HG03521 (cell line): Measurements from ENCODE around the gene PNCK.
"Not testable (repeated sequence)": the region's sequence is repeated elsewhere in the genome, so short reads cannot be mapped to it uniquely, and the experiment has no call there.

Source experiments
- ATAC-seq: cut with Tn5 transposase; IDR thresholded peaks from one replicate; pipeline ENCODE4 v1.9.1; 2021; ENCODE audit warnings: mild to moderate bottlenecking, moderate library complexity; ENCODE audit not compliant: unreplicated experiment

The PNCK gene

DNA sequence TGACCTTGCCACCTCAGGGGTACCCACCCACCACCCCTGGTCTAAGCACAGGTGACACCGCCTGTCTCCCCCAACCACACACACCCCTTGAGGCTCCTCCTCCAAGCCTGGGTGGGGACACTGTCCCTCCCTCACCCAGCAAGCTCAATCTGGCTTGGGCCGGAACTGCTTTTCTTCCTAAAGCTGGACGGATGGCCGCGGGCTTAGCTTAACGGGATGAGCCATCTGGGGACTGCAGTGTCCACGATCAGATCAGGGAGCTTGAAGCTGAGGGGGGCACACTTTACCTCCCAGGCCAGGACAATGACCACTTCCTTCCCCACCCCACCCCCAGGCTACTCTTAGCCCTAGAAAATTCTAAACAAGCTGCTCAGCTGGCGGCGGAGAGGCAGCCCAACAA, 13.1 kb upstream of the PNCK start:
- ATAC-seq: no peak

DNA sequence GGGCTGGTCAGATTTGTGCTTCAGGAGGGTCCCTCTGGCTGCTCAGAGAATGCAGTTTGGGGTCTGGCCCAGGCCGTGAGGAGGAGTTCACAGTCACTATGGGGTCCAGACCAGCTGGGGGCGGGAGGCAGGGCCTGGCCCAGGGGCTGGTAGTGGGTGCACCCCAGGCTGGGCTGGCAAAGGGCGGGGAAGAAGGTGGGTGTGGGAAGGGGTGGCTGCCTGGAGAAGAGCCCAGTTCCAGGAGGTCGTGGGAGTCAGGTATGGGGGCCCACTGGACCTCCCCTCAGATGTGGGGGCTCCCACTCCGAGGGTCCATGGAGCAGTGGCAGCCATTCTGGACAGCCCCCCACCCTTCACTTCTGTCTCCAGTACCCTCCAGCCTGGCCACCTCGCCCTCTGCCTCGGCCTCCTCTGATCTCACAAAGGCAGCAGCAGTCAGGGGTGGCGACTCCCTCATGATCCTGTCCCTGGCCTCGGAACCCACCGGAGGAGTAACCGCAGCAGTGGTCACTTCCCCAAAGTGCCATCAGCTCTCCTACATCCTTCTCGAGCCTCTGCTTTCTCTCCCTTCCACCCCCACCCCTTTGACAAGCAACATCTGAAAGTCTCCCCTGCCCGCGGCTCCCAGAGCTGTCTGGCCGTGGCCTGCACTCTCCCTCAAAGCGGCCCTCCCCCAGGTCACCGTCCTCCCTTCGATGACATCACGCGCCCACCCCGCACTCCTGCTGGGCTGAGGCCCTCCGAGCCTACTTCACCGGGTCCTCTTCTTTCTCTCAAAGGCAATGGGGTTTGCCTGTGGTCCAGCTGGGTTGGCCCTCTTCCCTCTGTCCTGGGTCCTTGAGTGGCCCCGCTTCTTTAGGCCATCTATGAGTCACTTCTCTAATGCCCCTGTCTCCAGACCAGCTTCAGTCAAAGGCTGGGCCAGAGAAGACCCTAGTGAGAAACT, 12.4 kb upstream of the PNCK start:
- no peak for ATAC-seq

DNA sequence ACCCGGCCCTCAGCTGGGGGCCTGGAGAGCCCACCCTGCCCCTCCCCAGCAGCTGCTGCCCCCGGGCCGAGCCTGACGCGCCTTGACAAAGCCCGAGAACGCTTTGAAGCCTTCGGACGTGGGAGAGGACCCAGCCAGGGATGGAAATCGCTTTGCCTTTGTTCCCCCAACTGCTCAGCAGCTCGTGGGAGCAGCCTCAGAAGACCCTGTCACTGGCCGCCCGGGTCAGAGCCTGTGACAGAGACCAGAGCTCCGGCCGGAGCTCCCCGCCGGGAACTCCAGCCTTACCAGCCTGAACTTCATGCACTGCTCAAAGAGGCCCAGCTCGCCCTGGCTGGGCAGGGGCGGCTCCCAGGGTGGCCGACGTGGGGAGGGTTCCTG, 11.5 kb upstream of the PNCK start:
- ATAC-seq: no peak

DNA sequence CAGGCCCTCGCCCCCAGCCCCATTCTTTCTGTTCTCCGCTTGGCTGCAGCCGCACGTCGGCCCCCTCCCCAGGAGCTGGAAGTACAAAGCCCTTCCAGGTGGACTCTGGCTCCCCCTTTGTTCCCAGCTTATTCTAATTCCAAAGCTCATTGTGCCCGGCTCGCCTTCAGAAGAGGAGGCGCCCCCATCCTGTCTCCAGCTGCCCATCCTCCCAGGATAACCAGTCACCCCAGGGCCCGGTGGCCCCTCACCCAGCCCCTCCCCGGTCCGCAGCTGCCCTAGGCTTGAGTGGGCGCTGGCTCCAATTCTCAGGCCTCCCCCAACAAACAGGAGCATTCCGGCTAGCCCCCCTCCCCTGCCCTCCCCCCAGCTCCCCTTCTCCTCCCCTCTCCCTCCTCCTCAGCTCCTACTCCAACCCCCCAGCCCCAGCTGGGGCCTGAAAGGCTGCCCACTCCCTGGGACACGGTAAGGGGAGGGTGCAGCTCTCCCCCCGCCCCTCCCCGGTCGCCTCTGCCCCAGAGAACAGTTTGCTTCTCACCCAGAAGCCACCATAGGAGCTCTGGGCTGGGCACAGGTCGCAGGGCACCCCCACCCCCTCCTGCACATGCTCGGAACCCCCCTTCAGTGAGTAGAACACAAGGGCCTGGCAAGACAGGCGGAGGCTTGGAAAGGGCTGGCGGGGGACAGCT, 11.0 kb upstream of the PNCK start:
- ATAC-seq: no peak

DNA sequence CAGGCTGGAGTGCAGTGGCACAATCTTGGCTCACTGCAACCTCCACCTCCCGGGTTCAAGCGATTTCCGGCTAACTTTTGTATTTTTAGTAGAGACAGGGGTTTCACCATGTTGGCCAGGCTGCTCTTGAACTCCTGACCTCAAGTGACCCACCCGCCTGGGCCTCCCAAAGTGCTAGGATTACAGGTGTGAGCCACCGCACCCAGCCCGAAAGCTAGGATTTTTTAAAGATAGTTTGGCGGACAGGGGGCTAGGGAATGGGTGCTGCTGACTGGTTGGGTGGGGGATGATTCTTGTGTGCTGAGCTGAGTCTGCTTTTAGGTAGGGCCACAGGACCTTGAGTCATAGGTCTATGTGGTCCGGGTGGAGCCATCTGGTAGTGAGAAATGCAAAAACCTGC, 9.9 kb upstream of the PNCK start:
- ATAC-seq: not testable (repeated sequence)

DNA sequence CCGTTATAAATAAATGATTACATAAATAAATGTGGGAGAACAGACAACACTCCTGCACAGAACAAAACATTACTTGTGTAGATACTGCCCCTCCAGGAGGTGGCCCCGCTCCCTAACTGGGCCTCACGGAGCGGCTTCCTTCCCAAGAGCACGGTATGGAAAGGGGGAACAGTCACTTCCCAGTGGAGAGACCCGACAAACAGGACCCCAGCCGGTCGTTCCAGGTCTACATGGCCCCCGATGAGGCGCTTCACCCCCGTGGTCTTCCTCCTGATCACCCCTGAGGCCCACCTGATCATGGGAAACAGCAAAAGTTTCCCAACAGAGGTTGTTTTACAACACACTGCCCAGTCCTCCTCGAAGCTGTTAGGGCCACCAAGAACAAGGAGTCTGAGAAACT, 7.6 kb upstream of the PNCK start:
- no peak for ATAC-seq

DNA sequence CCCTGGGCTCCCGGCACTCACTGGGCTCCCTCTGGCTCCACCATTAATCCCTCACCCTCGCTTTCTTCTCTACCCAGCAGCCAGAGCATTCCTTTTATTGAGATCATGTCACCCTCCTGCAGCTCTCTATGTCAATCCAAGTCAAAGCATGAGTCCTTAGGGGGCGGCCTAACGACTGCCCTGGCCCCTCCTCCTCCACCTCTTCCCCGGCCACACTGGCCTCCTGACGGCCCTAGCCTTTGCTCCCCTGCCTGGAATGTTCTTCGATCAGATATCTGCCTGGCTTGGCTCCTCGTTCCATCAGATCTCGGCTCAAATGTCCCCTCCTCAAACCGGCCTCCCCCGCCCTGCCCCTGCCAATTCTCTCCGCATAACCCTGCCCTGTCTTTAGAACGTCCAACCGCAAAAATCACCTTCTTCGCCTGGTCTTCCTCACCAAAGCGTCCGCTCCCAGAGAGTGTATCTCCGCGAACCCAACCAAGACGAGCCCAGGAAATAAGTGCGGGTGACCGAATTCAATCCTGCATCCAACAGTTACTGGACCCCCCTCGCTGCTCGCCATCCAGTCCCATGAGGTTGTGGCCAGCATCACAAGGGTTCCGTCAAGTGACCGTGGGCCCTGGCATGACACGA, 722 bp upstream of the PNCK start:
- no peak for ATAC-seq

DNA sequence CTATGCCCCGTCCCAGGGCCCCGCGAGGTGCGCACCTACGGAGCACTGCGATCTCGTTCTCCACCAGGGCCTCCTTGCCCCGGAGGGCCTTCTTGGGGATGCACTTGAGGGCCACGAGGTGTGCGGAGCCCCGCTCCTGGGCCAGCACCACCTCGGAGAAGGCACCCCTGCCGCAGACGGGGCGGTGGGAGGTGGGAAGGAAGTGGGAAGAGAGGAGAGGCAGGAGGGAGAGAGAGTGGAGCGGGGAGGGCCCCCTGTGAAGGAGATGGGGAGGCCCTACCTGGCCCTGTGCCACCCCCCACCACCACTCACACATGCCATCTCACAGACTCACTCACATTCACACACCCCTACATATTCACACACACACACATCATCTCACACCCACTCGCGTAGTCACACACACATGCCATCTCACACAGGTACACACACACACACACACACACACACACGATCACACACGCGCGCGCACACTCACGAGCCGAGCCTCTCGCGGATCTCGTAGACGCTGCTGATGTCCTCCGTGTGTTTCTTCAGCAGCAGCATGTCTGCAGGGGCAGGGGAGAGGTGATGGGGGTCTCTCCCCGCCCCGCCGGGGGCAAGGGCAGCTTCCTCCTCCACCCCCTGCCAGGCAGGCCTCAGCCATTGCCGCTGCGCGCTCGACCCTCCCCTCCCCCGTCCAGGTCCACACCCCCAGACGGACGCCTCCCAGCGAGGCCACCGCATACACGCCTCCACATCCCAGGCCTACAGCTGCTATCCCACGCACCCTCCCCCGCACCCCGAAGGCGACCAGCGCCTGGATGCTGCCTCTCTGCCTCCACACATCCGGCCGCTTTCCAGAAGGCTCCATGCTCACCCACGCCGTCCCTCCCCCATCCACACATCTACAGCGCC, 834 bp downstream of the PNCK start:
- ATAC-seq: no peak

DNA sequence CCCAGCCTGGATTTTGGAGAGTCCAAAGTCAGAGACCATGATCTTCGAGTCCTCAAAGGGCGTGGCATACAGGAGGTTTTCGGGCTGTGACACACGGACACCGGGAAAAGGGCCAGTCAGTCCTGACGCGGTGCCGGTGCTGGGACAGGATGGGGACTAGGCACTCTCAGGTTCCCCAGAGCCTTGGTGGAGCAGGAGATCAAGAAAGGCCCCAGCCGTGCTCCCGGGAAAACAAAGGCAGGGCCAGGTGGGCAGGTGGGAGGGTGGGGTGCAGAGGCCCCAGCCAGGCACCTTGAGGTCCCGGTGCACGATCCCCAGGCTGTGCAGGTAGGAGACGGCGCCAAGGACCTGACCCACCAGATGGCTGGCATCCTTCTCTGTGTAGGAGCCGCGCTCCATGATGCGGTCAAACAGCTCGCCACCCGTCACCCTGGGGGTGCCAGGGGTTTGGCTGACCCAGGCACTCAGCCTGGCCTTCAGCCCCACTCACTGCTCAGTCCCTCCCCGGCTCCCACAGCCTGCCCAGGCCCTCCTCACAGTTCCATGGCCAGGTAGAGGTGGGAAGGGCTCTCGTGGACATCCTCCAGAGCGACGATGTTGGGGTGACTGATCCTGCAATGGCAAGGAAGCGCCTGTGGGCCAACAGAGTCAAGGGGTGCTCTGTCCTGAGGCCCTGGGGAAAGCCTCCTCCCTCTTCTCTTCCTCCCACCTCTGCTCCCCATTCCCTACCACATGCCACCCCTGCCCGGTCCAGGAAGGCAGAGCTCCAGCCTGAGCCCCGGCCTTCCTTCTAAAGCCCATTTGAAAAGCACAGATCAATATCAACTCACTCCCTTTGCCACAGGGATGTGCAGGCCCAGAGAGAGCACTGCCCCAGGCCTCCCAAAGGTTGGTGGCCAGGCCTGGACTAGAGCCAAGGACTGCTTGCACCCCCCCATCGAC, 1.8 kb downstream of the PNCK start:
- ATAC-seq: no peak

DNA sequence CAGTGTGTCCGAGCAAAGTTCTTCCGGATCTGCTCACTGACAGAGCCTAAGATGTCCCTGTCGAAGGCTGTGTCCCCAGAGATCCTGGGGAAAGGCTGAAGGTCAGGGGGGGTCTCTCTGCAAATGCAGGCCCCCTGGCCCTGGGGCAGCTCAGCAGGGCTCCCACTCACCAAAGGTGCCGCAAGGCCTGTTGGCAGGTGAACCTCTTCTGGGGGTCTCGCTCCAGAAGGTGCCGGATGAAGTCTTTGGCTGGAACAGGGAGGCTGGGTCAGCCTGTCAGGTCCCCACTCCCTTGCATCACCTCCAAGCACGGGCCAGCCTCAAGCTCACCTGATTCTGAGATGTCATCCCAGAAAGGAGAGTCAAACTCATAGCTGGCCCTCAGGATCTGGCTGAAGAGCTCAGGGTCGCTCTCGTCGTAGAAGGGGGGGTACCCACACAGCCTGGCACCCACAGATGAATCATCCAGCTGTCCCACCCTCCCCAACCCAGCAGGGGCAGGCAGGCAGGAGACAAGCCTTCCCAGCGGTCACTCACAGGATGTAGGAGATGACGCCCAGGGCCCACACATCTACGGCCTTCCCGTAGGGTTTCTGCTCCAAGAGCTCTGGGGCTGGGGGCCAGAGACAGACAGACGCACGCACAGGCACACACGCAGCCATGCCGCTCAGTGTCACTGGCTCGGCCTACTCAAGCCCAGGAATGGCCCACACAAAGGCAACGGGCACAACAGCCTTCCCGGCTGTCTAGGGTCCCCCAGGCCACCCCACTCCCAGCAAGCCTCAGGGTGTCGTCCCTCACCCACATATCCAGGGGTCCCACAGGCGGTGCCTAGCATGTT, 2.6 kb downstream of the PNCK start:
- no peak for ATAC-seq

DNA sequence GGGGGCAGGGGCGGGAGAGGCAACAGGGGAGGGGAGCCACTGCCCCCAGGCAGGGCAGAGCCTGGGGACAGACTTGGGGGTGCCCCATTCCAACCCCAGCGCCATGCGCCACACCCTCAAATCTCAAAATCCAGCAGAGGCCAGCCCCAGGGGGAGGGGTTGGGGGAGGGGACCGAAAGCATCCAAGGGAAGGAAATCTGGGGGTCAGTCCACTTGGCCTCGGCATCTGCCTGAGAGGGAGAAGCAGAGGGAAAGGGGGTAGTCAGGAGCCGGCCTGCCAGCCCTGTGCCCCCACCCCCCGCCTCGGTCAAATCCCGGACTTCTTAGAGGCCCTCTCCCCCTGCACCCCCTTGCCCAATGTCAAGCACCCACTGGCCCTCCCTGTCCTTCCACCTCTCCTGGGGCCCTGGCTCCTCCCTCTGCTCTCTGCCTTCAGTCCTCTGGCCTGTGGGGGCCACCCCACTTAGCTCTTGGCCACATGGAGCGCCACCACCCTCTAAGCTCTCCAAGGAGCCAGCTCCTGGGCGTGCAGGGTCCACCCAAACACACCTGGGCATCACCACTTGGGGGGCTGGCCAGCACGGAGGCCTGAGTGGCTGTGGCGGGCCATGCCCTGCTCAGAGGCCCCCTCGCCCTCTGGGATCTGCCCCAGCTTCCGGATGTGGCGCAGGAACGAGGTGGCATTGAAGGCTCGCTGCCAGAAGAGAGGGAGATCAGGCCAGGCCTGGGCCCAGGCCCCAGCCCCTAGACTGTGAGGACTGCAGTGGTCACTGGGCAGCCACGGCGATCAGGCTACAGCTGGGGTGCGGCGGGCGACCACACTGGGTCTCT, 3.5 kb downstream of the PNCK start:
- ATAC-seq: no peak

DNA sequence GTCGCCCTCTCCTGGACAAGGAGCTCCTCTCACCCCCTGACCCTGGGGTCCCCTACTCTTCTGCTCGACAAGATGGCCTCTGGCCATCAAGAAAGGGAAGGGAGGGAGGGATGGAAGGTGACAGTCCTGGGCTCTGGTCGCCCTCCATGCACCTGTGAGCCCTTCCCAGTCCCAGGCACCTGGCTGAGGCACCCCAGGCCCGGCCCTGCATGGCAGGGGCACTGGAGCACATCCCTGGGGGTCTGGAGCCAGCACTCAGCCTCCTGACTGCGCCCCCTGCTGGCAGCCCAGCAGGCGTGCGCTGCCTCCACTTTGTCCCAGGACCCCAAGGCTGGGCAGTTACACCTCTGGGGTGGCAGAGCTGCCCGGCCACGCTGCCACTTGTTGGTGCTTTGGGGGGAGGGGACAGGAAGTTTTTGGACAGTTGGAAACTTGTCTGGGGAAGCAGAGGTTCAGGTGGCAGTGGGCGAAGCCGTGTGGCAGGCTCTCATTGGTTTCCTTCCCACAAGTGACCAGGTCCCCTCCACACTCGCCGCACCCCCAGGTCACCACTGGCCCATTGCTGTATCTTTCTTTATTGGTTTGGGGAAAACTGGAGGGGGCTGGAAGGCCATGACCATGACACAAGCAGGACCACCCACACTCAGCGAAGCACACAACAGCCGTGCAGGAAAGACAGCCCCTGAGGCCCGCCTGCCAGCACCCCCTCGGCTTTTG, 4.3 kb downstream of the PNCK start:
- no peak for ATAC-seq

DNA sequence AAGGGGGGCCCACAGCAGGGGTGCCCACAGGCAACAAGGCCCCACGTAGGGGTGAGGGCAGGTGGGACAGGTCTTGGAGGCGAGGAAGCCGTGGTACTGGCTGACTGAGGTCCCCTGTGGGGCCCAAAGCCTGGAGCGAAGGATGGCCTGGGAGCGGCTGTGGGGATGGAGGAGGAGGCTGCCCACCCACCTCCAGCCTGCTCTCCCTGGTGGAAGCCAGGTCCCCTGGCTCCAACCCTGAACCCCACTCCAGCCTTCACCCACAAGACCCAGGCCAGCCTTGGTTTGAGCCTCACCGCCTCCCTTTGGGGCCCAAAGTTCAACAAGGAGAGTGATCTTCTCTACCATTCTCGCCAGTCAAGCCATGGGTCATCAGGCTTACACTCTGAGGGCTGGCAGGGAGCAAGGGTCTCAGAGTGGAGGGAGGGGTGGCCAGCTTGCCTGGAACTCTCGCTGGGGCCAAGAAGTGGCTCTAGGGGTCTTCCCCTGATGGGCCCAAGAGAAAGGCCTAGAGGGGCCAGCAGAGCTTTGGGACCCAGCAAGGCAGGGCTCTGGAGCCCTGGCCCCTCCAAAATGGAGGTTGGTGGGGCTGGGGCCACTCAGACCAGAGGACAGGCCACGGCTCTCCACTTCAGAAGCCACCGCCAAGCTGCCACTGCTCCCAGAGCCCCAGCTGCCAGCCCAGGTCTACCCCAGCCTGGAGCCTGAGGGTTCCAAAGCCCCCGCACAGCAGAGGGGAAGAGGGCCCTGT, 5.0 kb downstream of the PNCK start:
- ATAC-seq: no peak

DNA sequence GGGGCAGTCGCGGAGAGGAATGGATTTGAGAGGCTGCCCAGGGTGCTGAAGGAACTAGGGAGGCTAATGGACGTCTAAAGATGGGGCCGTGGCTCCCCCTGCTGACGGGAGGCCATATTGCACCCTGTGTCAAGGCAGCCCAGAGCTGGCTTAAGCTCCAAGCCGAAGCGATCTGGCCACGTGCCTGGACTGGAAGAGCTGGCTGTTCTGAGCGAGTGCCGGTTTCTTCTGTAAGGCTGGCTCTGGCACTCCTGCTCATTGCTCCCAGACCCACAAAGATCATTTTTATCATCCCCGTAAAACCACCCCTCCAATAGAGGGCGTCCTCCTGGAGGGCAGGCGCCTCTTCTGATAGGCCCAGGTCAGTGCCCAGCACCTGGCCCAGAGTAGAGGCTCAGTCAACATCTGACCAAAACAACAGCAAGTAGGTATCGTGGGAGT, 5.6 kb downstream of the PNCK start:
- no peak for ATAC-seq

DNA sequence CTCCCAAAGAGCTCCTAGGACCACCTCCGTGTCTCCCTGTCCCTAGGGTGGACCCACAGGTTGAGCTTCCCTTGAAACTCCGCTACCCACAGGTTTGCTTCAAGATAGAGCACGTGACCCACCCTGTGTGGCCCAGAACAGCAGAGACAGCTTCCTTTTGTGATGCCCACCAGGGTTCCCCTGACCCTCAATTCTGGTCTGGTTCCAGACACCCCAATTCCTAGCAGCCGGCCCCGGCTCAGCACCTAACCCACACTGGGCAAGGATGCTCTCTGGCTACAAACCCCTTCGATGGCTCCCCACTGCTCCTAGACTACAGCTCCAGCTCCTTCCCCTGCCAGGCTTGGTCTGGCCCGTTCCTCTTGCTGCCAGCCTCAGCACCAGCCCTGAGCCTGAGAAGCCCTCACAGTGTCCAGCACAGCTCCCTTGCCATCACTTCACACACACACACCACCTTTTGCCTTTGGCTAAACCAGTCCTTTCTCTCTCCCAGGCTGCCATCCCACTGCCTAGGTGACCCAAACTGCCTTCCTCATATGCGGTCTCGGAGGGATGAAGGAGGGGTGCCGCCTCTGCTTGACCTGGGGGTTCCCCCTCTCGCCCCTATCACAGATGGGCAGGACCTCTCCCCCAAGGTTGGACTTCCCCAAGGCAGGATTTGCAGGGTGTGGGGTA, 6.2 kb downstream of the PNCK start:
- ATAC-seq: no peak

DNA sequence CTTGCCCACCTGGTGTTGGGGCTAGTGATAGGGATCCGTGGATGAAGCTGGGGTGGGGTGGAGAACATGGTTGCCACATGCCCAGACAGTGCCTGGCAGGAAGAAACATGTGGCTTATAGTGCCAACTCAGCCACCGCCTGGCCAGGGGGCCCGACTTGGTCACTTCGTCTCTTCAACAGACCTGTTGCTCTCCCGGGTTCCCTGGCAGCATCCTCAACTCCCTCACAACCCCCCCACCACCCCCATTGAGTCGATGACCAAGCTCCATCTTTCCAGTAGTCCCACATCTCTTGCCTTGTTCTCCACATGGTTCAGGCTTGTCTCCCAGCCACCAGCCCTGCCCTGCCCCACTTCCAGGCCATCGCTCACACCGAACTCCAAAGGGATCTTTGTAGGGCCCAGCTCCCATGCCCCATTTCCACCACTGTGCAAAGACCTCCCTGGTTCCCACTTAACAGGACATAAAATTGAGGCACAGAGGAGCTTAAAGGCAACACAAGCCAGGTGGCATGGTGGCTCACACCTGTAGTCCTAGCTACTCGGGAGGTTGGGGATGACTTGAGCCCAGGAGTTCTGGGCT, 7.8 kb downstream of the PNCK start:
- ATAC-seq: no peak
